IMR-90 (cell line): ENCODE measurements around the gene SEC11C. TPM values are rescaled to one million over a fixed set of nuclear protein-coding genes. Genes with fewer than 3 reads are reported as not detected.

Source experiments
- ATAC-seq: fragments of 200-7000 bp; cut with Tn5 transposase; 2 replicates; pipeline ENCODE4 v1.9.1; 2020; ENCODE audit warnings: low read depth, mild to moderate bottlenecking, moderate library complexity
- BruUV-seq: library from RNA; stranded (reverse); fragments of 400-500 nt; replicated peaks from 2 replicates; lab custom pipeline; 2021; lab: Mats Ljungman, UMichigan
- CTCF ChIA-PET: fragments of 300-600 bp; formaldehyde crosslinking; extraction: SDS; loops from one replicate; lab custom pipeline; 2021; ENCODE audit warnings: antibody characterized with exemption; lab: Yijun Ruan, JAX
- POLR2A ChIA-PET: fragments of 300-600 bp; sonication (Branson Sonifier 250); formaldehyde crosslinking; loops from one replicate; lab custom pipeline; 2022; ENCODE audit warnings: antibody characterized with exemption; ENCODE audit not compliant: unreplicated experiment; lab: Charles Lee
- DNase-seq: peaks from one replicate; pipeline ENCODE4 v3.0.0; 2013
- H2AFZ ChIP-seq: replicated peaks from 2 replicates; pipeline ENCODE3; 2013; ENCODE audit warnings: low read length, mild to moderate bottlenecking; ENCODE audit not compliant: poor library complexity
- H2AK5ac ChIP-seq: 2 replicates; pipeline ENCODE4 v1.6.1; 2013; ENCODE audit warnings: low read depth, low read length, inconsistent platforms
- H2AK9ac ChIP-seq: replicated peaks from 2 replicates; pipeline ENCODE3; 2013; ENCODE audit warnings: mild to moderate bottlenecking, low read depth, low read length, moderate library complexity; ENCODE audit not compliant: poor library complexity
- H2BK120ac ChIP-seq: 2 replicates; pipeline ENCODE4 v1.6.1; 2013; ENCODE audit warnings: low read depth, low read length, inconsistent platforms
- H2BK15ac ChIP-seq: 3 replicates; pipeline ENCODE4 v1.6.1; 2013; ENCODE audit warnings: low read depth, low read length, inconsistent platforms
- H2BK20ac ChIP-seq: 2 replicates; pipeline ENCODE4 v1.6.1; 2013; ENCODE audit warnings: low read depth, mild to moderate bottlenecking, inconsistent platforms, low read length, moderate library complexity
- H2BK5ac ChIP-seq: 2 replicates; pipeline ENCODE4 v1.6.1; 2013; ENCODE audit warnings: mild to moderate bottlenecking, low read depth, low read length, inconsistent platforms; ENCODE audit not compliant: poor library complexity, severe bottlenecking
- H3K14ac ChIP-seq: replicated peaks from 2 replicates; pipeline ENCODE4 v1.6.1; 2013; ENCODE audit warnings: low read depth, low read length, inconsistent platforms
- H3K18ac ChIP-seq: 2 replicates; pipeline ENCODE4 v1.6.1; 2013; ENCODE audit warnings: low read depth, low read length, control low read depth
- H3K23ac ChIP-seq: 2 replicates; pipeline ENCODE4 v1.6.1; 2013; ENCODE audit warnings: low read depth, low read length, inconsistent platforms
- H3K27ac ChIP-seq: 2 replicates; pipeline ENCODE4 v1.5.1; 2013; ENCODE audit warnings: mild to moderate bottlenecking, control low read depth, low read length; ENCODE audit not compliant: insufficient read depth
- H3K27me3 ChIP-seq: 2 replicates; pipeline ENCODE4 v1.6.1; 2013; ENCODE audit warnings: low read length; ENCODE audit not compliant: control insufficient read depth, insufficient read depth
- H3K36me3 ChIP-seq: 2 replicates; pipeline ENCODE4 v1.6.1; 2013; ENCODE audit warnings: low read length, mixed read lengths; ENCODE audit not compliant: control insufficient read depth, insufficient read depth
- H3K4ac ChIP-seq: 2 replicates; pipeline ENCODE4 v1.6.1; 2013; ENCODE audit warnings: low read depth, low read length, inconsistent platforms
- H3K4me1 ChIP-seq: 2 replicates; pipeline ENCODE4 v1.6.1; 2013; ENCODE audit warnings: low read length, mixed read lengths; ENCODE audit not compliant: control insufficient read depth, insufficient read depth
- H3K4me2 ChIP-seq: 2 replicates; pipeline ENCODE4 v1.6.1; 2013; ENCODE audit warnings: low read depth, mild to moderate bottlenecking, control low read depth, low read length, moderate library complexity
- H3K4me3 ChIP-seq: 2 replicates; pipeline ENCODE4 v1.5.1; 2013; ENCODE audit warnings: low read depth, mild to moderate bottlenecking, control low read depth, low read length, moderate library complexity; ENCODE audit not compliant: insufficient read depth
- H3K56ac ChIP-seq: 2 replicates; pipeline ENCODE4 v1.6.1; 2013; ENCODE audit warnings: low read length, inconsistent platforms; ENCODE audit not compliant: insufficient read depth; ENCODE audit errors: extremely low read depth
- H3K79me1 ChIP-seq, 2 experiments: 2 replicates each; pipeline ENCODE4 v1.6.1; 2013; ENCODE audit warnings: low read length in 2 of 2, inconsistent platforms in 1 of 2, low read depth in 1 of 2
- H3K9ac ChIP-seq: 2 replicates; pipeline ENCODE4 v1.6.1; 2013; ENCODE audit warnings: low read depth, low read length, control low read depth
- H3K9me1 ChIP-seq: 2 replicates; pipeline ENCODE4 v1.6.1; 2013; ENCODE audit warnings: low read length, inconsistent platforms; ENCODE audit not compliant: insufficient read depth
- H3K9me3 ChIP-seq: 2 replicates; pipeline ENCODE4 v1.6.1; 2013; ENCODE audit warnings: low read length; ENCODE audit not compliant: control insufficient read depth, insufficient read depth
- H4K20me1 ChIP-seq: 2 replicates; pipeline ENCODE4 v1.6.1; 2013; ENCODE audit warnings: low read length, inconsistent platforms; ENCODE audit not compliant: insufficient read depth
- H4K5ac ChIP-seq: 2 replicates; pipeline ENCODE4 v1.6.1; 2013; ENCODE audit warnings: mild to moderate bottlenecking, low read depth, low read length, control low read depth
- H4K8ac ChIP-seq, 2 experiments: 2 replicates each; pipeline ENCODE4 v1.6.1; 2013; ENCODE audit warnings: low read depth in 2 of 2, low read length in 2 of 2, control low read depth in 1 of 2, inconsistent platforms in 1 of 2
- H4K91ac ChIP-seq: 2 replicates; pipeline ENCODE4 v1.6.1; 2013; ENCODE audit warnings: low read depth, low read length, inconsistent platforms; ENCODE audit not compliant: insufficient read depth
- BHLHE40 ChIP-seq: fragments of 150-350 bp; IDR thresholded peaks from 2 replicates; pipeline ENCODE4 v1.6.1; 2016; ENCODE audit warnings: mild to moderate bottlenecking, low read depth, low read length
- CEBPB ChIP-seq: IDR thresholded peaks from 2 replicates; pipeline ENCODE4 v1.6.1; 2012; ENCODE audit warnings: low read depth, low read length, improper control_type of control experiment
- CHD1 ChIP-seq: IDR thresholded peaks from 2 replicates; pipeline ENCODE4 v1.6.1; 2012; ENCODE audit warnings: low read depth, low read length, improper control_type of control experiment
- ELK1 ChIP-seq: fragments of 150-350 bp; IDR thresholded peaks from 2 replicates; pipeline ENCODE4 v1.6.1; 2016; ENCODE audit warnings: low read depth, mild to moderate bottlenecking, low read length, moderate library complexity, borderline replicate concordance
- MAFK ChIP-seq: IDR thresholded peaks from 2 replicates; pipeline ENCODE4 v1.6.1; 2012; ENCODE audit warnings: low read depth, low read length, improper control_type of control experiment
- MAZ ChIP-seq: IDR thresholded peaks from 2 replicates; pipeline ENCODE4 v1.6.1; 2012; ENCODE audit warnings: low read depth, mild to moderate bottlenecking, low read length, improper control_type of control experiment, moderate library complexity, borderline replicate concordance
- MXI1 ChIP-seq: IDR thresholded peaks from 2 replicates; pipeline ENCODE4 v1.6.1; 2012; ENCODE audit warnings: low read depth, mild to moderate bottlenecking, low read length, moderate library complexity, borderline replicate concordance
- NFE2L2 ChIP-seq: fragments of 150-350 bp; IDR thresholded peaks from 2 replicates; pipeline ENCODE4 v1.6.1; 2016; ENCODE audit warnings: low read depth, mild to moderate bottlenecking, low read length
- RAD21 ChIP-seq: IDR thresholded peaks from 2 replicates; pipeline ENCODE4 v1.6.1; 2012; ENCODE audit warnings: low read length, improper control_type of control experiment
- RCOR1 ChIP-seq: IDR thresholded peaks from 2 replicates; pipeline ENCODE4 v1.6.1; 2012; ENCODE audit warnings: mild to moderate bottlenecking, low read length, improper control_type of control experiment; ENCODE audit not compliant: insufficient replicate concordance
- RFX5 ChIP-seq: IDR thresholded peaks from 2 replicates; pipeline ENCODE4 v1.8.0; 2012; ENCODE audit warnings: low read depth, mild to moderate bottlenecking, low read length, moderate library complexity
- SMC3 ChIP-seq: fragments of 150-350 bp; IDR thresholded peaks from 2 replicates; pipeline ENCODE4 v1.6.1; 2016; ENCODE audit warnings: low read depth, mild to moderate bottlenecking, antibody characterized with exemption, low read length, moderate library complexity
- WGBS, 2 experiments: methylation state at CpG; one replicate each; pipeline versions ENCODE4 v1.1.5 to v1.1.7; 2013; ENCODE audit warnings: missing lambda C conversion rate in 2 of 2; ENCODE audit not compliant: insufficient read length in 1 of 2; ENCODE audit errors: extremely low coverage in 2 of 2; 5-methylcytosine and 5-hydroxymethylcytosine counted together
- dilution Hi-C: fragments of 300-500 bp; cut with HindIII; formaldehyde crosslinking; loops from one replicate; pipeline ENCODE4 v1.14.3; 2018; ENCODE audit warnings: low sequenced_read_pairs; ENCODE audit not compliant: unreplicated experiment
- in situ Hi-C: fragments of 300-500 bp; cut with MboI; formaldehyde crosslinking; loops from 3 replicates; pipeline ENCODE4 v1.14.3; 2019; ENCODE audit warnings: low sequenced_read_pairs, inconsistent platforms, mixed read lengths
- intact Hi-C: fragments of 100-400 bp; cut with micrococcal nuclease; formaldehyde crosslinking; loops from 2 replicates; pipeline ENCODE4 v1.10.0; 2022
- polyA plus RNA-seq, 3 experiments: library from polyadenylated mRNA; depleted of rRNA; stranded (reverse); fragments of >200 nt; gene quantifications; 2 replicates each; pipeline ENCODE4 v1.2.3, GENCODE V29; 2012; ENCODE audit warnings: low replicate concordance in 1 of 3
- total RNA-seq: library from RNA; depleted of rRNA; stranded (reverse); fragments of >200 nt; gene quantifications from 2 replicates; pipeline ENCODE4 v1.2.3, GENCODE V29; 2012
- TF ChIP-seq, protein P1 (sequence below): fragments of 150-350 bp; IDR thresholded peaks from 2 replicates; pipeline ENCODE4 v1.6.1; 2017; ENCODE audit warnings: mild to moderate bottlenecking, antibody characterized with exemption, low read length, low read depth

Gene SEC11C
- total and polyA plus RNA-seq, 2 of the 4 experiments (the other 2 are of a cell fraction) = 10.6 to 11.9 TPM

- no peak overlapping the region for H3K9ac ChIP-seq
- no peaks in the 10 kb centered on the region for H3K9me3 ChIP-seq
- H2BK120ac ChIP-seq = no peak overlapping the region
- intact Hi-C loops (no loop called here), dilution Hi-C loops (no loop called here), in situ Hi-C loops (no loop called here)
- no peak overlapping the region for H4K8ac ChIP-seq
- H3K14ac ChIP-seq = no peak overlapping the region
- no peak overlapping the region for H2BK5ac ChIP-seq
- WGBS, 2 experiments = 80% methylated on average over 2 of the region's 8 CpGs; no CpG with 5 or more reads in 1 of the 2 experiments
- H3K36me3 ChIP-seq = no peaks in the 10 kb centered on the region
- DNase-seq = no peak
- no peak overlapping the region for H3K18ac ChIP-seq
- H3K4me1 ChIP-seq = no peaks in the 10 kb centered on the region
- no peak overlapping the region for H3K4me3 ChIP-seq
- peaks cover 3 to 7% of the 10 kb centered on the region in 2 experiments; a peak in 2 of 4 replicates for H3K79me1 ChIP-seq
- no peak overlapping the region for H3K27ac ChIP-seq
- no peak overlapping the region for H2AK5ac ChIP-seq
- H3K23ac ChIP-seq = no peak overlapping the region
- POLR2A ChIA-PET = no interaction called here
- BruUV-seq = no TSS peak
- H4K20me1 ChIP-seq = 0 out of 2 replicates have a peak, but pooled peaks cover 5% of the 10 kb centered on the region
- no peak for ATAC-seq
- TF ChIP-seq SMC3 (no peak), MXI1 (no peak), CHD1 (no peak), RCOR1 (no peak), MAFK (no peak), BHLHE40 (no peak), RAD21 (no peak), MAZ (no peak), ELK1 (no peak), CEBPB (no peak), RFX5 (no peak), NFE2L2 (no peak)
- TF ChIP-seq, protein P1, sequence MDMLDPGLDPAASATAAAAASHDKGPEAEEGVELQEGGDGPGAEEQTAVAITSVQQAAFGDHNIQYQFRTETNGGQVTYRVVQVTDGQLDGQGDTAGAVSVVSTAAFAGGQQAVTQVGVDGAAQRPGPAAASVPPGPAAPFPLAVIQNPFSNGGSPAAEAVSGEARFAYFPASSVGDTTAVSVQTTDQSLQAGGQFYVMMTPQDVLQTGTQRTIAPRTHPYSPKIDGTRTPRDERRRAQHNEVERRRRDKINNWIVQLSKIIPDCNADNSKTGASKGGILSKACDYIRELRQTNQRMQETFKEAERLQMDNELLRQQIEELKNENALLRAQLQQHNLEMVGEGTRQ = no peak
- H2BK15ac ChIP-seq = no peak overlapping the region
- H4K5ac ChIP-seq = no peak overlapping the region
- no peak overlapping the region for H4K91ac ChIP-seq
- no peak overlapping the region for H2AK9ac ChIP-seq
- no peak overlapping the region for H3K4ac ChIP-seq
- no peak overlapping the region for H3K56ac ChIP-seq
- H3K9me1 ChIP-seq = no peaks in the 10 kb centered on the region
- H3K4me2 ChIP-seq = no peak overlapping the region
- no peak overlapping the region for H2BK20ac ChIP-seq
- CTCF ChIA-PET = no interaction called here
- H2AFZ ChIP-seq = no peak overlapping the region
- no peaks in the 10 kb centered on the region for H3K27me3 ChIP-seq
Measured at GRCh38 chr18:59148192-59148591, 8.5 kb downstream of the SEC11C start.
